BLaER1 treated with 17β-estradiol and CSF1 and Interleukin-3, amounts not matched to agents 10 nM and 100 nM (cell line): ENCODE measurements around the gene DDB1.
A peak's percentile ranks its signal among the peaks of the same experiment; 100 is the strongest.

ENCODE experiments used
- H3K27ac ChIP-seq, 11 experiments: shearing (Covaris generic); formaldehyde crosslinking; 2 replicates each; pipeline ENCODE4 v1.8.1; 2022
- H3K27me3 ChIP-seq, 11 experiments: shearing (Covaris generic); formaldehyde crosslinking; 2 replicates each; pipeline ENCODE4 v1.8.1; 2022
- H3K36me3 ChIP-seq, 11 experiments: shearing (Covaris generic); formaldehyde crosslinking; 2 replicates each; pipeline ENCODE4 v1.8.1; 2022
- H3K4me1 ChIP-seq, 10 experiments: shearing (Covaris generic); formaldehyde crosslinking; 2 replicates each; pipeline ENCODE4 v1.8.1; 2022
- H3K4me2 ChIP-seq, 11 experiments: shearing (Covaris generic); formaldehyde crosslinking; 2 replicates each; pipeline ENCODE4 v1.8.1; 2022
- H3K4me3 ChIP-seq, 10 experiments: shearing (Covaris generic); formaldehyde crosslinking; 2 replicates each; pipeline ENCODE4 v1.8.1; 2022
- H3K9ac ChIP-seq, 11 experiments: shearing (Covaris generic); formaldehyde crosslinking; 2 replicates each; pipeline ENCODE4 v1.8.1; 2022
- H3K9me3 ChIP-seq, 11 experiments: shearing (Covaris generic); formaldehyde crosslinking; replicated peaks in 1 of 11; 2 replicates each; pipeline ENCODE4 v1.8.1; 2022
- H4K20me1 ChIP-seq, 11 experiments: shearing (Covaris generic); formaldehyde crosslinking; 2 replicates each; pipeline ENCODE4 v1.8.1; 2022
- Cebpa-rat ChIP-seq, 11 experiments: shearing (Covaris generic); IDR thresholded peaks; 2 replicates each; pipeline ENCODE4 v1.8.1; 2022

Gene DDB1

DNA sequence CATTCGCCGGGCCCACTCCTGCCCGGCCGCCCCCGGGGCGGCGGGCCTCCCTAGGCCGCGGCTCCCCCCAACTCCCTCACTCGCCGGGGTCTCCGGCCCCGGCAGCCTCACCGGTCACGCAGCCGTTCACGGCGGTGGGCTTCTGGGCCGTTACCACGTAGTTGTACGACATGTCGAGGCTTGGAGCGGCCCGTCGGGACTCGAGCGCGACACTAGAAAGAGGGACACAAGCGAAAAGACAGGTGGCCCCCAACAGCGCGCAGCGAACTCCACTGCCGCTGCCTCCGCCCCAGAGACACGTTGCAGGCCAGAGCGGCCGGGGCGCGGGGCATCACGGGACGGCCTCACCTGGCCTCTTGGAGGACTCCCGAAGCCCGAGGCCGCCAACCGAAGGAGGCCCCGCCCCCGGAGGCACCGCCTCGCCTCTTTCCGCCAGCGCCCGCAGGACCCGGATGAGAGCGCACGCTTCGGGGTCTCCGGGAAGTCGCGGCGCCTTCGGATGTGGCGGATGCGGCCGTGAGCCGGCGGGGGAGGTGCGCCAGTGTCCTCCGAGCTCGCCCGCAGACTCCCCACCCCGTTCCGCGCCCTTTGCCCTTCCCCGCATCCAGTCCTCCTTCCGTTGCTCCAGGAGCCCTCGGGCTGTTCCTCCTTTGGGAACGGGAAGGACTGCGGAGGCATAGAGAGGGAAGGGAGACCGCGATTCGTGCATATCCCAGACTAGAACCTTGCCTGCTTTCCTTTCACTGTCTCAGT, at the start of gene DDB1, which contains the start of gene TKFC:
DDB1 (minus strand) TSS at position 309 of the 753 bp plus-strand sequence; CDS start at position 172, 137 bp downstream.
TKFC (plus strand) TSS at position 432 of the 753 bp plus-strand sequence. CDS start 1,501 bp downstream, outside the sequence.
- Histone ChIP-seq H3K36me3 (peaks cover 28 to 36% (median 33%) of the 10 kb centered on the region in 11 experiments), H3K4me2 (peak within 1 kb of the TSS; percentile 81 to 95 (median 94)), H3K4me1 (peaks cover 49 to 65% (median 53%) of the 10 kb centered on the region in 10 experiments), H4K20me1 (peaks cover 30 to 48% (median 41%) of the 10 kb centered on the region in 11 experiments; a peak in 18 of 22 replicates), H3K4me3 (peak within 1 kb of the TSS; percentile 85 to 99 (median 95)), H3K9ac (peak within 1 kb of the TSS; percentile 94 to 99 (median 96)), H3K27me3 (no peaks in the 10 kb centered on the region), H3K27ac (peak within 1 kb of the TSS; percentile 89 to 96 (median 93)), H3K9me3 (no peaks in the 10 kb centered on the region)
- no peak for TF ChIP-seq Cebpa-rat (IDR thresholded peaks at IDR 0.05)

DNA sequence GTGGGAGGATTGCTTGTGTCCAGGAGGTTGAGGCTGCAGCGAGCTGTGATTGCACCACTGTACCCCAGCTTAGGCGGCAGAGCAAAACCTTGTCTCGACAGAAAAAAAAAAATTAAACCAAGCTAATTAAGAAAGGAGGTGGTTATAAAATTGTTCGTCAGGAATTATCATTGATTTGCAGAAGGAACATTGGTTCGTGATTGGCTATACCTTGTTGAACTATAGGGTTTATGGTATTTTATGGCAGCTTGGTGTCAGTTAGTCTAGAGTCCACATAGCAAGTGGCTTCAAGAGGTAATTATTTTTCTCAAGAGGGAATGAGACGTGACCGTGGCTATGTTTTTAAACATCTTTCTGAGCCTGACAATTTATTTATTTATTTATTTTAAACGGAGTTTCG, 48.0 kb upstream of the DDB1 start:
- Histone ChIP-seq H3K27me3 (no peaks in the 10 kb centered on the region), H3K36me3 (peaks cover 3 to 37% (median 17%) of the 10 kb centered on the region in 11 experiments; a peak in 21 of 22 replicates), H3K27ac (peak overlapping the region in 3 of 11 experiments; percentile 28 to 56 (median 50); a peak in 5 of 22 replicates), H3K9me3 (no peaks in the 10 kb centered on the region), H3K4me3 (no peak overlapping the region), H3K4me2 (peak overlapping the region in 1 of 11 experiments; percentile 57; a peak in 1 of 22 replicates), H3K4me1 (peaks cover 0 to 74% (median 44%) of the 10 kb centered on the region in 10 experiments; a peak in 16 of 20 replicates), H3K9ac (no peak overlapping the region), H4K20me1 (no peaks in the 10 kb centered on the region)
- TF ChIP-seq Cebpa-rat (IDR thresholded peaks at IDR 0.05): no peak

DNA sequence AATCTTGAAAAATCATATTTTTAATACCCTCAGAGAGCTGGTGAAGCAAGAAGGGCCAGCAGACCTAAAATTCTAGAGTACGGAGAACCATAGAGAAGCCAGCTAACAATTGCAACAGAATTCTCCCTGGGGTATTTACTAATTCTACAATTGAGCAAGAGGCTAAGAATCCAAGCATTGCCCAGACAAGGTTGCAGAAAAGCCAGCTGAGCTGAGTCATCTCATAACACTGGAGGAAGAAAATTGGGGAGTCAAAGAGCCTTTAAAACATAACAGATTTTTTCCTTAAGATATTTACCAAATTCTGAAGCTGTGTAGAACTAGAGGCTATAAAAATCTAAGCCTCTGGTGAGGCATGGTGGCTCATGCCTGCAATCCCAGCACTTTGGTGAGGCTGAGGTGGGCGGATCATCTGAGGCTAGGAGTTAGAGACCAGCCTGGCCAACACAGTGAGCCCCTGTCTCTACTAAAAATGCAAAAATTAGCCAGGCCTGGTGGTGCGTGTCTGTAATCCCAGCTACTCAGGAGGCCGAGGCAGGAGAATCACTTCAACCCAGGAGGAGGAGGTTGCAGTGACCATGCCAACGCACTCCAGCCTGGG, 45.9 kb upstream of the DDB1 start:
- Histone ChIP-seq H3K36me3 (peaks cover 24 to 44% (median 35%) of the 10 kb centered on the region in 11 experiments), H3K4me3 (no peak overlapping the region), H3K9ac (peak overlapping the region in 10 of 11 experiments; percentile 22 to 78 (median 63); a peak in 19 of 22 replicates), H3K9me3 (peaks cover 5 to 19% (median 14%) of the 10 kb centered on the region in 11 experiments; a peak in 20 of 22 replicates), H3K4me1 (peaks cover 0 to 61% (median 40%) of the 10 kb centered on the region in 10 experiments; a peak in 16 of 20 replicates), H3K27me3 (no peaks in the 10 kb centered on the region), H4K20me1 (no peaks in the 10 kb centered on the region), H3K27ac (peak overlapping the region; percentile 44 to 88 (median 79); a peak in 21 of 22 replicates), H3K4me2 (peak overlapping the region in 10 of 11 experiments; percentile 2 to 73 (median 56); a peak in 17 of 22 replicates)
- peak; percentile 46 to 93 (median 84); a peak in 19 of 22 replicates for TF ChIP-seq Cebpa-rat (IDR thresholded peaks at IDR 0.05)

DNA sequence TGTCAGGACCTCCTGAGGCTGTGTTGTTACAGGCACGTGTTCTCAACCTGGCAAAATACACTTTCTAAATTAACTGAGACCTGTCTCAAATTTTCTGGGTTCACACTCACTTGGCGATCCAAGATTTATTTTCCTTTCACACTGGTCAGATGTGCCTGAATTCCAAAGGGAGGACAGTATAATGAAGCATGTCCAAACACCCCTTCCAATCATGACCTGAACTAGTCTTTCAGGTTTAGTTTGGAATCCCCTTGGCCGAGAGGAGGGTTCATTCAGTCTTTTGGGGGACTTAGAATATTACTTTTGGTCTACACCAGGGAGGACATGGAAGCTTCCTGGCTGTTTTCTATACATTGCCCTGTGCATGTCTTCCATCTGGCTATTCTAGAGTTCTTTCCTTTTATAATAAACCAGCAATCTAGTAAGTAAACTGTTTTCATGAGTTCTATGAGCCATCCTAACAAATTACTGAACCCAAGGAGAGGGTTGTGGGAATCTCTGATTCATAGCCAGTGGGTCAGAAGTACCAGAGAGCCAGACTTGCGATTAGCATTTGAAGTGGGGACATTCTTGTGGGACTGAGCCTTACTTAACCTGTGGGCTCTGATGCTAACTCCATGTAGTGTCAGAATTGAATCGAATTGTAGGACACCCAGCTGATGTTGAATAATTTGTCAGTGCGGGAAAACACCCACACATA, 44.7 kb upstream of the DDB1 start:
- Histone ChIP-seq H4K20me1 (no peaks in the 10 kb centered on the region), H3K27ac (peak overlapping the region; percentile 14 to 88 (median 79); a peak in 20 of 22 replicates), H3K4me1 (peaks cover 0 to 49% (median 36%) of the 10 kb centered on the region in 10 experiments; a peak in 16 of 20 replicates), H3K36me3 (peaks cover 32 to 56% (median 46%) of the 10 kb centered on the region in 11 experiments), H3K9ac (peak overlapping the region in 7 of 11 experiments; percentile 10 to 78 (median 64); a peak in 10 of 22 replicates), H3K4me3 (no peak overlapping the region), H3K27me3 (no peaks in the 10 kb centered on the region), H3K9me3 (peaks cover 8 to 31% (median 25%) of the 10 kb centered on the region in 11 experiments; a peak in 20 of 22 replicates), H3K4me2 (peak overlapping the region in 8 of 11 experiments; percentile 43 to 73 (median 62); a peak in 14 of 22 replicates)
- TF ChIP-seq Cebpa-rat (IDR thresholded peaks at IDR 0.05): no peak

DNA sequence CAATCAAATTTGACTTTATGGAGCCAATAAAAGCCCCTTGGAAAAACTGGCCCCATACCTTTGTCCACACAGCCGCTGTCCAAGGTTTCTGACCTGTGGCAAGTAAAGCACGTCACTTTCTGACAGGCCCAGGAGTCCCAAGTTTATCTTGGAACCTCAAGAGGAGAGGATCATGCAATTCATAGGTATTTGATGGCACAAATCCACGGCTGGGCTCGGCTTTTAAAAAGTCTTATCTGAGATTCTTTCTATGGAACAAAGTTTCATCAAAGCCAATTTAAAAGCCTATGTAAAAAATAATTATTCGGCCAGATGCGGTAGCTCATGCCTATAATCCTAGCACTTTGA, 42.8 kb upstream of the DDB1 start:
- H3K36me3 ChIP-seq: peaks cover 47 to 74% (median 65%) of the 10 kb centered on the region in 11 experiments
- TF ChIP-seq Cebpa-rat (IDR thresholded peaks at IDR 0.05): no peak
- H3K9ac ChIP-seq: no peak overlapping the region
- H4K20me1 ChIP-seq: no peaks in the 10 kb centered on the region
- H3K27me3 ChIP-seq: no peaks in the 10 kb centered on the region
- H3K4me3 ChIP-seq: no peak overlapping the region
- peaks cover 0 to 35% (median 27%) of the 10 kb centered on the region in 10 experiments; a peak in 16 of 20 replicates for H3K4me1 ChIP-seq
- peaks cover 17 to 50% (median 43%) of the 10 kb centered on the region in 11 experiments; a peak in 20 of 22 replicates for H3K9me3 ChIP-seq
- H3K27ac ChIP-seq: no peak overlapping the region
- no peak overlapping the region for H3K4me2 ChIP-seq

DNA sequence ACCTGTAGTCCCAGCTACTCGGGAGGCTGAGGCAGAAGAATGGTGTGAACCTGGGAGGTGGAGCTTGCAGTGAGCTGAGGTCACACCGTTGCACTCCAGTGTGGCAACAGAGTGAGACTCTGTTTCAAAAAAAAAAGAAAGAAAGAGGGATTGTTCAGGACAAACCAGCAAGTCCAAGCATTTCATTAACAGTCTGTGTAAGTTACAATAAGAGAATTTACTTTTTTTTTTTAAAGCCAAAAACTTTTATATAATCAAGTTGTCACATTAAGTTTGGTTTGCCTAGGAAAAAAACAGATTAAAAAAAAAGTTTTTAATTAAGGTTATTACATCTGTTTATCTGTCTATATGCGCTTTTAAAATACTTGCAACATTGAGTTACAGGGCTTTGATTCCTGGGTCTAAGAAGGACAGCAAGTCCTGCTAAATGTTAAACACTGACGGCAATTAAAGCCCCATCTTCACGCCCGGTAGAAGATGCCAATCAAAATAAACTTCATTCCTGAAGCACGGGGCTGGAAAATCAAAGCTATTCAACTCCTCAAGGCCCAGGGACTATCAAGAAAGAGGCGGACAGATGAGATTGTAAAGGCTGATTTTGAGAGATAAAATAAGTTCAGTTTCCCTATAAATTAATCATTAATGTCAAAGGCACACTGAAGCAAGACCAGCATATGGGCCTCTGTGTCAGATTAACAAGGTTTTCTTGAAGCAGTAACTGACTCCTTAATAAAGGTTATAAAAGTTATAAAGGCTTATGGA, 39.9 kb upstream of the DDB1 start:
- no peak overlapping the region for H3K4me3 ChIP-seq
- H3K36me3 ChIP-seq: peaks cover 76 to 100% (median 91%) of the 10 kb centered on the region in 11 experiments
- H3K27ac ChIP-seq: no peak overlapping the region
- no peak overlapping the region for H3K4me2 ChIP-seq
- H3K27me3 ChIP-seq: no peaks in the 10 kb centered on the region
- H4K20me1 ChIP-seq: no peaks in the 10 kb centered on the region
- no peak overlapping the region for H3K9ac ChIP-seq
- TF ChIP-seq Cebpa-rat (IDR thresholded peaks at IDR 0.05): no peak
- H3K9me3 ChIP-seq: peaks cover 17 to 64% (median 53%) of the 10 kb centered on the region in 11 experiments; a peak in 20 of 22 replicates
- peaks cover 10 to 38% (median 19%) of the 10 kb centered on the region in 10 experiments; a peak in 19 of 20 replicates for H3K4me1 ChIP-seq

DNA sequence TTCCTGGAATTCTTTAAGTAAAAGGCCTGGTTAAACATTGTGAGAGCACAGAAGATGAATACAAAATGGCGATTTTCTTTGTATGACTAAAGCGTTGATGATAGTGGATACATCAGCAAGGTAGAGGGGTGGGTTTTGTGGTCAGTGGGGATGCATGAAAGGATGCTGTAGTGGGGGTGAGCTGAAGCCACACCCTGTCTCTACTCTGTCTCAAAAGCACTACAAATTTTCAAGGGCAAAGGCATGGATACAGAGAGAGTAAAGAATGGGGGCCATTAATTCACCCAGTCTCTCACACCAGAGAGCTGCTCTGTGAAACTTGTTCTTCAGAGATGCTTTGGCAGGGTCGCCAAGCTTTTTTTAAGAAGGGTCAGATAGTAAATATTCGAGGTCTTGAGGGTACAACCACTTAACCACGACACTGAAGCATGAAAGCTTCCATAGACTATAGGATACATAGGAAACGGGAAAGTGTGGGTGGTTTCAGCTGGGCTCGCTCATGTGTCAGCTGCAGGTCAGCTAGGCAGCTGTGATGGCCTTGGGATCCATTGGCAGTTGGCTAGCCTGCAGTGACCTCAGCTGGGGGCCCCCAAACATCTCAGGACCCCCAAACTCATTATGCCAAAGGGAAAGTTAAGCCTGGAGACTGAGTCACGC, 37.6 kb upstream of the DDB1 start:
- peak overlapping the region in 6 of 11 experiments; percentile 2 to 45 (median 16); a peak in 7 of 22 replicates for H3K27ac ChIP-seq
- H3K27me3 ChIP-seq: no peaks in the 10 kb centered on the region
- peaks cover 92 to 100% (median 99%) of the 10 kb centered on the region in 11 experiments for H3K36me3 ChIP-seq

More for the DNA sequence above, 37.6 kb upstream of the DDB1 start:
- H3K9me3 ChIP-seq: peaks cover 17 to 62% (median 53%) of the 10 kb centered on the region in 11 experiments; a peak in 20 of 22 replicates
- peaks cover 10 to 37% (median 14%) of the 10 kb centered on the region in 10 experiments; a peak in 19 of 20 replicates for H3K4me1 ChIP-seq
- TF ChIP-seq Cebpa-rat (IDR thresholded peaks at IDR 0.05): no peak
- no peaks in the 10 kb centered on the region for H4K20me1 ChIP-seq
- no peak overlapping the region for H3K4me3 ChIP-seq
- H3K9ac ChIP-seq: no peak overlapping the region
- peak overlapping the region in 9 of 11 experiments; percentile 8 to 55 (median 33); a peak in 14 of 22 replicates for H3K4me2 ChIP-seq
